WTC11 (cell line): Measurements from ENCODE around the gene RASA4B. TPM values are rescaled to one million over a fixed set of nuclear protein-coding genes. Genes with fewer than 3 reads are reported as not detected.
A peak's percentile ranks its signal among the peaks of the same experiment; 100 is the strongest.
"Not testable (repeated sequence)": the region's sequence is repeated elsewhere in the genome, so short reads cannot be mapped to it uniquely, and the experiment has no call there.

ENCODE experiments used
- ATAC-seq: fragments of 200-7000 bp; cut with Tn5 transposase; 2 replicates; pipeline ENCODE4 v1.10.0; 2021; ENCODE audit warnings: mild to moderate bottlenecking, moderate library complexity
- CTCF ChIA-PET: fragments of 300-600 bp; sonication (Branson Sonifier 250); formaldehyde crosslinking; loops from one replicate; lab custom pipeline; 2021; ENCODE audit warnings: antibody characterized with exemption; lab: Charles Lee
- POLR2A ChIA-PET: fragments of 350-600 bp; sonication (Branson Sonifier 250); formaldehyde crosslinking; loops from one replicate; lab custom pipeline; 2021; ENCODE audit warnings: antibody characterized with exemption; lab: Charles Lee
- DNase-seq: peaks from one replicate; pipeline ENCODE4 v3.0.0; 2021; ENCODE audit warnings: low spot score
- H3K27ac Mint-ChIP-seq: 2 replicates; pipeline ENCODE4 v1.8.0; 2021; ENCODE audit warnings: mixed read lengths
- H3K27me3 Mint-ChIP-seq: 2 replicates; pipeline ENCODE4 v1.8.0; 2021; ENCODE audit warnings: low read depth, mild to moderate bottlenecking, moderate library complexity, mixed read lengths
- H3K36me3 Mint-ChIP-seq: 2 replicates; pipeline ENCODE4 v1.8.0; 2021; ENCODE audit warnings: mixed read lengths
- H3K4me1 Mint-ChIP-seq: 2 replicates; pipeline ENCODE4 v1.8.0; 2022; ENCODE audit warnings: mixed read lengths
- H3K4me3 Mint-ChIP-seq: 2 replicates; pipeline ENCODE4 v1.8.0; 2021; ENCODE audit warnings: mild to moderate bottlenecking, moderate library complexity, mixed read lengths
- H3K9me3 Mint-ChIP-seq: 2 replicates; pipeline ENCODE4 v1.8.0; 2021; ENCODE audit warnings: mixed read lengths
- ATF1 ChIP-seq: sonication (generic); formaldehyde crosslinking; IDR thresholded peaks from 2 replicates; pipeline ENCODE4 v1.8.1; 2023; ENCODE audit warnings: mild to moderate bottlenecking, moderate library complexity, missing genetic modification reagents
- ELF4 ChIP-seq: sonication (generic); formaldehyde crosslinking; IDR thresholded peaks from 2 replicates; pipeline ENCODE4 v1.8.1; 2022; ENCODE audit warnings: low read depth, mild to moderate bottlenecking, moderate library complexity, missing genetic modification reagents
- FOXK1 ChIP-seq: sonication (generic); formaldehyde crosslinking; IDR thresholded peaks from 2 replicates; pipeline ENCODE4 v1.8.0; 2022; ENCODE audit warnings: mild to moderate bottlenecking, moderate library complexity, missing genetic modification reagents
- GRHL2 ChIP-seq: fragments of 250-450 bp; sonication (Bioruptor Pico); IDR thresholded peaks from 2 replicates; pipeline ENCODE4 v1.8.0; 2022; ENCODE audit warnings: mild to moderate bottlenecking, moderate library complexity; ENCODE audit not compliant: insufficient replicate concordance, severe bottlenecking
- NFYB ChIP-seq: sonication (generic); formaldehyde crosslinking; conservative IDR thresholded peaks from 2 replicates; pipeline ENCODE4 v1.8.0; 2022; ENCODE audit warnings: low read depth, missing genetic modification reagents
- NR3C1 ChIP-seq: sonication (generic); formaldehyde crosslinking; conservative IDR thresholded peaks from 2 replicates; pipeline ENCODE4 v1.8.1; 2023; ENCODE audit warnings: low read depth, mild to moderate bottlenecking, missing genetic modification reagents
- TCF7 ChIP-seq: sonication (generic); formaldehyde crosslinking; IDR thresholded peaks from 2 replicates; pipeline ENCODE4 v1.8.0; 2022; ENCODE audit warnings: mild to moderate bottlenecking, low read depth, missing genetic modification reagents, moderate library complexity
- TEAD1 ChIP-seq: sonication (generic); formaldehyde crosslinking; IDR thresholded peaks from 2 replicates; pipeline ENCODE4 v1.8.0; 2022; ENCODE audit warnings: mild to moderate bottlenecking, missing genetic modification reagents
- TP53 ChIP-seq: sonication (generic); formaldehyde crosslinking; IDR thresholded peaks from 2 replicates; pipeline ENCODE4 v1.8.1; 2023; ENCODE audit warnings: mild to moderate bottlenecking, missing genetic modification reagents
- ZNF121 ChIP-seq: sonication (generic); formaldehyde crosslinking; IDR thresholded peaks from 2 replicates; pipeline ENCODE4 v1.8.0; 2023; ENCODE audit warnings: missing genetic modification reagents
- ZNF396 ChIP-seq: fragments of 250-450 bp; sonication (Bioruptor Pico); IDR thresholded peaks from 2 replicates; pipeline ENCODE4 v1.8.0; 2021; ENCODE audit warnings: mild to moderate bottlenecking, moderate library complexity, borderline replicate concordance
- total RNA-seq: library from RNA; stranded (reverse); gene quantifications from 3 replicates; pipeline ENCODE4 v1.2.3, GENCODE V29; 2021
- TF ChIP-seq, protein P1 (sequence below): sonication (generic); formaldehyde crosslinking; IDR thresholded peaks from 2 replicates; pipeline ENCODE4 v1.8.0; 2023; ENCODE audit warnings: missing genetic modification reagents, mild to moderate bottlenecking, borderline replicate concordance
- TF ChIP-seq, protein P2 (sequence below): sonication (generic); formaldehyde crosslinking; IDR thresholded peaks from 2 replicates; pipeline ENCODE4 v1.8.1; 2022; ENCODE audit warnings: missing genetic modification reagents, borderline replicate concordance
- TF ChIP-seq, protein P3 (sequence below): sonication (generic); formaldehyde crosslinking; IDR thresholded peaks from 2 replicates; pipeline ENCODE4 v1.8.1; 2022; ENCODE audit warnings: low read depth, mild to moderate bottlenecking, moderate library complexity, missing genetic modification reagents, borderline replicate concordance
- TF ChIP-seq, protein P4 (sequence below): sonication (generic); formaldehyde crosslinking; IDR thresholded peaks from 2 replicates; pipeline ENCODE4 v1.8.1; 2023; ENCODE audit warnings: mild to moderate bottlenecking, moderate library complexity, missing genetic modification reagents

The RASA4B gene
- total RNA-seq, 1 experiment from 2014 or later: 3.9 TPM

DNA sequence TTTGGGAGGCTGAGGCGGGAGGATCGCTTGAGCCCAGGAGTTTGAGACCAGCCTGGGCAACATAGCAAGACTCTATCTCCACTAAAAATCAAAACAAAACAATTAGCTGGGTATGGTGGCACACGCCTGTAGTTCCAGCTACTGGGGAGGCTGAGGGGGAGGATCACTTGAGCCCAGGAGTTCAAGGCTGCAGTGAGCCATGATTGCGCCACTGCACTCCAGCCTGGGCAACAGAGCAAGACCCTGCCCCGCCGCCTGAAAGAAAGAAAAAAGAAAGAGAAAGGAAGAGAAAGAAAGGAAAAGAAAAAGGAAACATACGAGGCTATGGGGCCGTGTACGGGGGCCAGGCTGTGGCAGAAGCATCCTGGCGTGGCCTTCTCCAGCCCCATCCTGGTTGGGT, 62.6 kb downstream of the RASA4B start:
- not testable (repeated sequence) for H3K4me1 Mint-ChIP-seq
- CTCF ChIA-PET: interaction anchor here (0.7 to 2.1 kb wide), 4 partner anchors 11 to 50 kb away, joined by 3 to 8 read pairs (median 4); no protein-coding TSS in a partner anchor

DNA sequence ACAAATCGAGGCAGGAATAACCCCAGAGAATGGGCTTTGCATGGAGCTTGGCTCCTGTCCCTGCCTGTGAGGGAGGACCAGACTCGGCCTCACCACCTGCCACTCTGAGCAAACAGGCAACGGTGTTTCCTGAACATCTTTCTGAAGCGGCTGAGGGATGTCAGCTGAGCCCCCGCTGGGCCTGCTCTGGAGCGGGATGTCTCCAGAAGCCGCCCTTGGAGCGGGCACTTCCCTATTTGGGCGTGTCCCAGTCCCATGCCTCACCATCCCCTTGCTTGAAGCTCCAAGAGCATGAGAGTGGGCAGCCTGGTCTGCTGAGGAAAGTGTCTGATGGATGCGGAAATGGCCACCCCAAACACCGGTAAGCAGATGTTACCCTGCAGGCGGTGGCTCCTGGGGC, 63.1 kb downstream of the RASA4B start:
- Mint-ChIP-seq H3K27me3 (no peaks in the 10 kb centered on the region), H3K4me1 (peaks cover 9% of the 10 kb centered on the region), H3K4me3 (no peak overlapping the region), H3K36me3 (peaks cover 19% of the 10 kb centered on the region), H3K9me3 (no peaks in the 10 kb centered on the region), H3K27ac (no peak overlapping the region)
- TF ChIP-seq, protein P1, sequence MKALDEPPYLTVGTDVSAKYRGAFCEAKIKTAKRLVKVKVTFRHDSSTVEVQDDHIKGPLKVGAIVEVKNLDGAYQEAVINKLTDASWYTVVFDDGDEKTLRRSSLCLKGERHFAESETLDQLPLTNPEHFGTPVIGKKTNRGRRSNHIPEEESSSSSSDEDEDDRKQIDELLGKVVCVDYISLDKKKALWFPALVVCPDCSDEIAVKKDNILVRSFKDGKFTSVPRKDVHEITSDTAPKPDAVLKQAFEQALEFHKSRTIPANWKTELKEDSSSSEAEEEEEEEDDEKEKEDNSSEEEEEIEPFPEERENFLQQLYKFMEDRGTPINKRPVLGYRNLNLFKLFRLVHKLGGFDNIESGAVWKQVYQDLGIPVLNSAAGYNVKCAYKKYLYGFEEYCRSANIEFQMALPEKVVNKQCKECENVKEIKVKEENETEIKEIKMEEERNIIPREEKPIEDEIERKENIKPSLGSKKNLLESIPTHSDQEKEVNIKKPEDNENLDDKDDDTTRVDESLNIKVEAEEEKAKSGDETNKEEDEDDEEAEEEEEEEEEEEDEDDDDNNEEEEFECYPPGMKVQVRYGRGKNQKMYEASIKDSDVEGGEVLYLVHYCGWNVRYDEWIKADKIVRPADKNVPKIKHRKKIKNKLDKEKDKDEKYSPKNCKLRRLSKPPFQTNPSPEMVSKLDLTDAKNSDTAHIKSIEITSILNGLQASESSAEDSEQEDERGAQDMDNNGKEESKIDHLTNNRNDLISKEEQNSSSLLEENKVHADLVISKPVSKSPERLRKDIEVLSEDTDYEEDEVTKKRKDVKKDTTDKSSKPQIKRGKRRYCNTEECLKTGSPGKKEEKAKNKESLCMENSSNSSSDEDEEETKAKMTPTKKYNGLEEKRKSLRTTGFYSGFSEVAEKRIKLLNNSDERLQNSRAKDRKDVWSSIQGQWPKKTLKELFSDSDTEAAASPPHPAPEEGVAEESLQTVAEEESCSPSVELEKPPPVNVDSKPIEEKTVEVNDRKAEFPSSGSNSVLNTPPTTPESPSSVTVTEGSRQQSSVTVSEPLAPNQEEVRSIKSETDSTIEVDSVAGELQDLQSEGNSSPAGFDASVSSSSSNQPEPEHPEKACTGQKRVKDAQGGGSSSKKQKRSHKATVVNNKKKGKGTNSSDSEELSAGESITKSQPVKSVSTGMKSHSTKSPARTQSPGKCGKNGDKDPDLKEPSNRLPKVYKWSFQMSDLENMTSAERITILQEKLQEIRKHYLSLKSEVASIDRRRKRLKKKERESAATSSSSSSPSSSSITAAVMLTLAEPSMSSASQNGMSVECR: no peak
- TF ChIP-seq, protein P2, sequence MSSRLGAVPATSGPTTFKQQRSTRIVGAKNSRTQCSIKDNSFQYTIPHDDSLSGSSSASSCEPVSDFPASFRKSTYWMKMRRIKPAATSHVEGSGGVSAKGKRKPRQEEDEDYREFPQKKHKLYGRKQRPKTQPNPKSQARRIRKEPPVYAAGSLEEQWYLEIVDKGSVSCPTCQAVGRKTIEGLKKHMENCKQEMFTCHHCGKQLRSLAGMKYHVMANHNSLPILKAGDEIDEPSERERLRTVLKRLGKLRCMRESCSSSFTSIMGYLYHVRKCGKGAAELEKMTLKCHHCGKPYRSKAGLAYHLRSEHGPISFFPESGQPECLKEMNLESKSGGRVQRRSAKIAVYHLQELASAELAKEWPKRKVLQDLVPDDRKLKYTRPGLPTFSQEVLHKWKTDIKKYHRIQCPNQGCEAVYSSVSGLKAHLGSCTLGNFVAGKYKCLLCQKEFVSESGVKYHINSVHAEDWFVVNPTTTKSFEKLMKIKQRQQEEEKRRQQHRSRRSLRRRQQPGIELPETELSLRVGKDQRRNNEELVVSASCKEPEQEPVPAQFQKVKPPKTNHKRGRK (CRISPR knock-in tag): no peak
- no peak for TF ChIP-seq ZNF396 (CRISPR knock-in tag)
- no peak for TF ChIP-seq ATF1 (CRISPR knock-in tag)
- ATAC-seq: peak; percentile 22; the same call in 1 of the 2 replicates
- ChIA-PET POLR2A (no interaction called here), CTCF (interaction anchor here (0.7 to 2.1 kb wide), 4 partner anchors 12 to 50 kb away, joined by 3 to 8 read pairs (median 4); no protein-coding TSS in a partner anchor)
- DNase-seq: no peak

More for the DNA sequence above, 62.6 kb downstream of the RASA4B start:
- peaks cover 19% of the 10 kb centered on the region for H3K36me3 Mint-ChIP-seq
- H3K9me3 Mint-ChIP-seq, ATAC-seq, H3K27me3 Mint-ChIP-seq, H3K27ac Mint-ChIP-seq, H3K4me3 Mint-ChIP-seq, DNase-seq, POLR2A ChIA-PET: not testable (repeated sequence)
- peak; percentile 90 for TF ChIP-seq ZNF121 (CRISPR knock-in tag)

DNA sequence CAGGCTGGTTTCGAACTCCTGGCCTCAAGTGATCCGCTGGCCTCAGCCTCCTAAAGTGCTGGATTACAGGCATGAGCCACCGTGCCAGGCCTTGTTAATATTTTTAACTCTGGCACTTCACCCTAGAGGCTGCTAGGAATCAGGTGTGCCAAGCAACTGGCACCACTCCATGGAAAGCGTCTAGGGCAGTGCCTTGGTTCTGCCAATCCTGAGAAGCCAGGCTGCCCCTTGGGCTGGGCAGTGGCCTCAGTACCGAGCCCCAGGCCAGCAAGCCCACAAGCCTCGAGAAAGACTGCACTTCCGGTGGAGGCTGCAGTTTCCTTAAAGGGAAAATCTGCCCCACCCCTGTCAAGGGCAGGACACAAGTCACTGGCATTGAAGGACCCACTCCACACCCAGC, 64.3 kb downstream of the RASA4B start:
- no peak for ATAC-seq
- DNase-seq: no peak
- H3K4me3 Mint-ChIP-seq: no peak overlapping the region
- H3K4me1 Mint-ChIP-seq: peaks cover 9% of the 10 kb centered on the region
- ChIA-PET POLR2A (no interaction called here), CTCF (interaction anchor here (1.1 kb wide), 1 partner anchor 38 kb away, joined by 3 read pairs; no protein-coding TSS in a partner anchor)
- H3K27me3 Mint-ChIP-seq: no peaks in the 10 kb centered on the region
- H3K9me3 Mint-ChIP-seq: no peaks in the 10 kb centered on the region
- peaks cover 15% of the 10 kb centered on the region for H3K36me3 Mint-ChIP-seq
- H3K27ac Mint-ChIP-seq: no peak overlapping the region
- TF ChIP-seq, protein P1: no peak
- TF ChIP-seq FOXK1 (CRISPR knock-in tag) (no peak), TCF7 (CRISPR knock-in tag) (no peak), ZNF396 (CRISPR knock-in tag) (no peak), TP53 (CRISPR knock-in tag) (no peak), TEAD1 (CRISPR knock-in tag) (no peak), NR3C1 (CRISPR knock-in tag) (no peak), GRHL2 (CRISPR knock-in tag) (no peak), ELF4 (CRISPR knock-in tag) (no peak), NFYB (no peak)
- TF ChIP-seq, protein P3, sequence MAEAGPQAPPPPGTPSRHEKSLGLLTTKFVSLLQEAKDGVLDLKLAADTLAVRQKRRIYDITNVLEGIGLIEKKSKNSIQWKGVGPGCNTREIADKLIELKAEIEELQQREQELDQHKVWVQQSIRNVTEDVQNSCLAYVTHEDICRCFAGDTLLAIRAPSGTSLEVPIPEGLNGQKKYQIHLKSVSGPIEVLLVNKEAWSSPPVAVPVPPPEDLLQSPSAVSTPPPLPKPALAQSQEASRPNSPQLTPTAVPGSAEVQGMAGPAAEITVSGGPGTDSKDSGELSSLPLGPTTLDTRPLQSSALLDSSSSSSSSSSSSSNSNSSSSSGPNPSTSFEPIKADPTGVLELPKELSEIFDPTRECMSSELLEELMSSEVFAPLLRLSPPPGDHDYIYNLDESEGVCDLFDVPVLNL (CRISPR knock-in tag): no peak
- TF ChIP-seq, protein P4, sequence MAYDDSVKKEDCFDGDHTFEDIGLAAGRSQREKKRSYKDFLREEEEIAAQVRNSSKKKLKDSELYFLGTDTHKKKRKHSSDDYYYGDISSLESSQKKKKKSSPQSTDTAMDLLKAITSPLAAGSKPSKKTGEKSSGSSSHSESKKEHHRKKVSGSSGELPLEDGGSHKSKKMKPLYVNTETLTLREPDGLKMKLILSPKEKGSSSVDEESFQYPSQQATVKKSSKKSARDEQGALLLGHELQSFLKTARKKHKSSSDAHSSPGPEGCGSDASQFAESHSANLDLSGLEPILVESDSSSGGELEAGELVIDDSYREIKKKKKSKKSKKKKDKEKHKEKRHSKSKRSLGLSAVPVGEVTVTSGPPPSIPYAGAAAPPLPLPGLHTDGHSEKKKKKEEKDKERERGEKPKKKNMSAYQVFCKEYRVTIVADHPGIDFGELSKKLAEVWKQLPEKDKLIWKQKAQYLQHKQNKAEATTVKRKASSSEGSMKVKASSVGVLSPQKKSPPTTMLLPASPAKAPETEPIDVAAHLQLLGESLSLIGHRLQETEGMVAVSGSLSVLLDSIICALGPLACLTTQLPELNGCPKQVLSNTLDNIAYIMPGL (CRISPR knock-in tag): no peak
- TF ChIP-seq, all 79 proteins: peak for 0
